Stimulated activated effector memory CD8-positive, alpha-beta T cell treated with anti-CD3 and anti-CD28 coated beads, Interleukin-12 subunit alpha, Interleukin-12 subunit beta, amount 100 ng/mL, for 72 hours (primary cell): ENCODE measurements around the gene EDEM1.
"Not testable (repeated sequence)": the region's sequence is repeated elsewhere in the genome, so short reads cannot be mapped to it uniquely, and the experiment has no call there.

Source experiments
- ATAC-seq: fragments of 150-1000 bp; cut with Tn5 transposase; 2 replicates; pipeline ENCODE4 v1.10.0; 2021
- DNase-seq, 2 donors: peaks; one replicate each; pipeline ENCODE4 v3.0.0; 2021 to 2022; ENCODE audit warnings: low spot score in 2 of 2
- H3K27ac Mint-ChIP-seq: one replicate; pipeline ENCODE4 v1.8.0; 2022; ENCODE audit warnings: mild to moderate bottlenecking, mixed read lengths
- H3K36me3 Mint-ChIP-seq: one replicate; pipeline ENCODE4 v1.8.0; 2022; ENCODE audit warnings: mild to moderate bottlenecking, mixed read lengths
- H3K4me1 Mint-ChIP-seq: one replicate; pipeline ENCODE4 v1.8.0; 2022; ENCODE audit warnings: mixed read lengths
- H3K4me3 Mint-ChIP-seq: one replicate; pipeline ENCODE4 v1.8.0; 2022; ENCODE audit warnings: mild to moderate bottlenecking, mixed read lengths
- H3K9me3 Mint-ChIP-seq: one replicate; pipeline ENCODE4 v1.8.0; 2022; ENCODE audit warnings: mixed read lengths

Gene EDEM1

DNA sequence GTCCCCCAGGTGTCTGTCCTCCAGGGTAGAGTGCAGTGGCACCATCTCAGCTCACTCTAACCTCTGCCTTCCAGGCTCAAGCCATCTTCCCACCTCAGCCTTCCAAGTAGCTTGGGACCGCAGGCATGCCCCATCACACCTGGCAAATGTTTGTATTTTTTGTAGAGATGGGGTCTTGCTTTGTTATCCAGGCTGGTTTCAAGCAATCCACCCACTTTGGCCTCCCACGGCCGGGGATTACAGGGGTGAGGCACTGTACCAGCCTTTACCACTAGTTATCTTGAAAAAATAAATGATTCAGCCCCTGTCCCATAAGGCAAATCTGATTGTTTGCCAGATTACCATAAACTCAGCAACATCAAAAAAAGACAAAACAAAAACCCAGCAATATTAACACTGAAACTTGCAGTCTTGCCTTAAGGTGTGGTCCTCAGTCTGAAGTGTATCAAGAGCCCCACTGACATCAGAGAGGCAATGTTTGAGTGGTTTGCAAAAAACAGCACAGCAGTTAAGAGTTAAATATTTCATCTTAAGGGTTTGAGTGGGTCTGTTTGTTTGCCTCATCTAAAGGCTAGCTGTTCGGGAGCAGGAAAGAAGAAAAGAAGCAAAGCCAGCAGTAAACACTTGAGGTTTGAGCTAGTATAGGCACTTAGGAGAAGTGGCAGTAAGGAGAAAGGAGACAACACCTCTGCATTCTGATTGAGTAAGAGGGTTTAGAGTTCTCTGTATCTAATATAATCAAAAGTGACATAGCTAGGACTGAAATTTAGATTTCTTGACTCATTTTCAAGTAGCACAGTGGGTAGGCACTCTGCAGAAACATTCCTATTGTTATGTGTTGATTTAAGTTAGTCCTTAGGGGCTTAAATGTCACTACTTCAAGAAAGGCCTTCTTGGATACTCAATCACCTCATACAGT, 26.3 kb upstream of the EDEM1 start:
- H3K4me3 Mint-ChIP-seq = peak overlapping the region; percentile 30
- H3K4me1 Mint-ChIP-seq = peaks cover 63% of the 10 kb centered on the region
- H3K36me3 Mint-ChIP-seq = no peaks in the 10 kb centered on the region
- ATAC-seq (peak; percentile 68), DNase-seq (no peak)
- no peaks in the 10 kb centered on the region for H3K9me3 Mint-ChIP-seq
- H3K27ac Mint-ChIP-seq = peak overlapping the region; percentile 78

GRCh38 chr3:5162102-5162501, 25.4 kb upstream of the EDEM1 start:
- no peak overlapping the region for H3K4me3 Mint-ChIP-seq
- DNase-seq (no peak), ATAC-seq (peak; percentile 52)
- no peaks in the 10 kb centered on the region for H3K36me3 Mint-ChIP-seq
- H3K4me1 Mint-ChIP-seq = peaks cover 67% of the 10 kb centered on the region
- H3K27ac Mint-ChIP-seq = peak overlapping the region; percentile 78
- H3K9me3 Mint-ChIP-seq = no peaks in the 10 kb centered on the region

GRCh38 chr3:5165698-5166097, 21.8 kb upstream of the EDEM1 start:
- no peak overlapping the region for H3K4me3 Mint-ChIP-seq
- no peaks in the 10 kb centered on the region for H3K9me3 Mint-ChIP-seq
- peaks cover 59% of the 10 kb centered on the region for H3K4me1 Mint-ChIP-seq
- H3K27ac Mint-ChIP-seq = peak overlapping the region; percentile 63
- ATAC-seq (no peak), DNase-seq (no peak)
- H3K36me3 Mint-ChIP-seq = peaks cover 7% of the 10 kb centered on the region

- no peak for DNase-seq
- H3K36me3 Mint-ChIP-seq = peaks cover 19% of the 10 kb centered on the region
- ATAC-seq = no peak
- no peak overlapping the region for H3K4me3 Mint-ChIP-seq
- H3K9me3 Mint-ChIP-seq = no peaks in the 10 kb centered on the region
- peaks cover 48% of the 10 kb centered on the region for H3K4me1 Mint-ChIP-seq
- peak overlapping the region; percentile 29 for H3K27ac Mint-ChIP-seq
These were observed 20.7 kb upstream of the EDEM1 start for GRCh38 chr3:5166846-5167245.

- peaks cover 32% of the 10 kb centered on the region for H3K36me3 Mint-ChIP-seq
- H3K27ac Mint-ChIP-seq = no peak overlapping the region
- no peak for DNase-seq
These were observed 19.4 kb upstream of the EDEM1 start for GRCh38 chr3:5168110-5168509.

GRCh38 chr3:5169807-5170206, 17.7 kb upstream of the EDEM1 start:
- H3K4me3 Mint-ChIP-seq = no peak overlapping the region
- no peaks in the 10 kb centered on the region for H3K9me3 Mint-ChIP-seq
- H3K27ac Mint-ChIP-seq = no peak overlapping the region
- ATAC-seq (no peak), DNase-seq (no peak)
- peaks cover 49% of the 10 kb centered on the region for H3K36me3 Mint-ChIP-seq
- peaks cover 30% of the 10 kb centered on the region for H3K4me1 Mint-ChIP-seq

More at GRCh38 chr3:5168110-5168509, 19.4 kb upstream of the EDEM1 start:
- H3K4me3 Mint-ChIP-seq = no peak overlapping the region
- peaks cover 41% of the 10 kb centered on the region for H3K4me1 Mint-ChIP-seq
- no peaks in the 10 kb centered on the region for H3K9me3 Mint-ChIP-seq
- no peak for ATAC-seq

DNA sequence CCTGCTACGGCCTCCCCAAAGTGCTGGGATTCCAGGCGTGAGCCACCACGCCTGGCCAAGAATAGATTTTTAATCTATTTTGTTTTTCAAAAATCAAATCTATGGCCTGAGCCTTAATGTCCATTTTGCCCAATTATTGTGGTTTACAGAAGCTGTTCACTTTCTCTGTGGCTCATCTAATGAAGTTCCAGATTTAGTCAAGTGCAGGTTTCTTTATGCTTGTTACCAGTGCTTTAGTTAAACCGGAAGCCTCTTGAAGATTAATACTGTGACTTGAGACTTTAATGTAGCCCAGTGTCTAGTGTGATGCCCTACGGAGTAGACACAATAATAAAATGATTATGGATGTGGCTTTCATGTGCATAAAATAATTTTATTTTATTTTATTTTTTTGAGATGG, 16.5 kb upstream of the EDEM1 start:
- Mint-ChIP-seq H3K4me3 (no peak overlapping the region), H3K4me1 (peaks cover 20% of the 10 kb centered on the region), H3K27ac (no peak overlapping the region), H3K9me3 (no peaks in the 10 kb centered on the region), H3K36me3 (peaks cover 60% of the 10 kb centered on the region)
- ATAC-seq = no peak
- no peak for DNase-seq

- Mint-ChIP-seq H3K9me3 (no peaks in the 10 kb centered on the region), H3K4me3 (no peak overlapping the region), H3K36me3 (peaks cover 71% of the 10 kb centered on the region), H3K27ac (no peak overlapping the region), H3K4me1 (peaks cover 14% of the 10 kb centered on the region)
- DNase-seq (no peak), ATAC-seq (no peak)
These were observed 15.5 kb upstream of the EDEM1 start for GRCh38 chr3:5172018-5172417.

DNA sequence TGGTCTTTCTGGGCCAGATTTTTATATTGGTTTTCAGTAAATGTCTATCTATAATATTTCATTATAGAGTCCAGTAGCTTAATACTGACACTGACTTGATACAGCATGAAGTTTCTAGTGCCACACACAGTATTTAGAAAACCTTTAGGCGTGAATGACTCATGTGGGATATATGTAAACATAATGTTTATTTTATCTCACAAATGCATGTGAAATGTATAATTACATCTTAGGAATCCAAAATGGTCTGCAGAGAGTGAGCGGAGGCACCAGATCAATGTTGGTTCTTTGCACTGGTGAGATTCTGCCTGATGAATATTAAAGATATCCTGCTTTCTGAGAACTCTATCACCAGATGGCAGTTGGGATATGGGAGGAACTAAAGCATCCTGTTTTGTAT, 8.5 kb upstream of the EDEM1 start:
- peak overlapping the region; percentile 16 for H3K27ac Mint-ChIP-seq
- not testable (repeated sequence) for H3K4me3 Mint-ChIP-seq, H3K4me1 Mint-ChIP-seq, DNase-seq, H3K9me3 Mint-ChIP-seq, ATAC-seq
- H3K36me3 Mint-ChIP-seq = peaks cover 86% of the 10 kb centered on the region

DNA sequence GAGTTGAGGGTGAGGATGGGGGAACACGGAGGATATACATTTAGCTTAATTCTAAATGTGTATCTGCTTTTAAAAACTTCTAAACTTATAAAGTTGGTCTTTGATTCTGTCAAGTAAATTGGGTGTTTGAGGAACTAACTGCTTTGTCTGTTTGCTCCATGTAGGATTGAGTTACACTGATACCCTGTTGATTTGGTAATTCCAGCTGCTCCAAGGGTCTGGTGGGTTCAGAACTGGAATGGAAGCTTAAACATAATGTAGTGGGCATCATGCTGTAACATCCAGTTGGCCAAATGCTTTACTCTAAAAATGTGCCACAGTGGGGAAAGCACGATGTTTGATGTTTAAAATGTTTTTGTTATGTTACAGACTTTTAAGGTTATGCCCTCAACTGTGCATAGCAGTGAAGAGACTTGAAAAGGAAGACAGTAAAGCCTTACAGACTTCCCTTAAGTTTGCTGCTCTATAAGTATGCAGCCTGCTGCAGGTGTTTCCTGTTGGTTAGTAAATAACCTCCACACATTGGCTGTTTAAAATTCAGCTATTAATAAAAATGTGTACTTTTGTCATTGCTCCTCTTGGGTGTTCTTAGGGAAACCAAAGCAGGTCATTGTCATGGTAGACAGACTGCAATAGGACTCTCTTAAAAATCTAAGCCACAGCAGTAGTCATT, 5.9 kb upstream of the EDEM1 start:
- Mint-ChIP-seq H3K36me3 (peaks cover 69% of the 10 kb centered on the region), H3K9me3 (no peaks in the 10 kb centered on the region), H3K4me3 (no peak overlapping the region), H3K27ac (no peak overlapping the region), H3K4me1 (peaks cover 7% of the 10 kb centered on the region)
- ATAC-seq (no peak), DNase-seq (no peak)

GRCh38 chr3:5183714-5184113, 3.8 kb upstream of the EDEM1 start:
- not testable (repeated sequence) for ATAC-seq, H3K4me3 Mint-ChIP-seq, H3K27ac Mint-ChIP-seq, DNase-seq, H3K9me3 Mint-ChIP-seq
- H3K36me3 Mint-ChIP-seq = peaks cover 65% of the 10 kb centered on the region
- H3K4me1 Mint-ChIP-seq = peaks cover 15% of the 10 kb centered on the region

GRCh38 chr3:5184499-5184898, 3.0 kb upstream of the EDEM1 start:
- H3K4me1 Mint-ChIP-seq = peaks cover 15% of the 10 kb centered on the region
- DNase-seq (no peak), ATAC-seq (no peak)
- peaks cover 65% of the 10 kb centered on the region for H3K36me3 Mint-ChIP-seq
- H3K4me3 Mint-ChIP-seq = no peak overlapping the region
- H3K9me3 Mint-ChIP-seq = no peaks in the 10 kb centered on the region
- no peak overlapping the region for H3K27ac Mint-ChIP-seq

DNA sequence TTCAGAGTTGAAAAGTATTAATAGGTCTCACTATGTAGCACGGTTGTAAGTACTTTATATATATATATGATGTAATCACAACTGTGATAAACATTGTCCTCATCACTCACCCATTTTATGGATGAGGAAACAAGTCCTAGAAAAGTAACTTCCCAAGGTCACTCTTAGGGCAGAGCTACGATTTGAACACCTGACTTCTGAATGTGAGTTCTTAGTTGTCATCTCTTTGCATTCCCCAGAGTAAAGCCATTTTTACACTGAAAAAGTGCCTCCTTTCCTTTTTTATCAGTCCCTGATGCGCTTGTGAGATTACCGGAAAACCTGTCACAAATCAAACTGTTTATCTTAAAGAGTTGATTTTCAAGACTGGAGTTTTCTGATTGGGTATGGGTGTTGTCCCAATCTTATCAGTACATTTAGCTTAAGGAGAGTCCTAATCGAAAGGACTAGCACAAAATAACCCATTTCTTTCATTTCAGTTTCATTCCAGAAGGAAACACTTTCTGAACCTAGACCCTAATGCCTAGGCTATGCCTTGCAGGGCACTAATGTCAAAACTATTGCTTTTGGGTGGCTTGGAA, 2.3 kb upstream of the EDEM1 start:
- ATAC-seq (no peak), DNase-seq (no peak)
- Mint-ChIP-seq H3K36me3 (peaks cover 65% of the 10 kb centered on the region), H3K27ac (no peak overlapping the region), H3K9me3 (no peaks in the 10 kb centered on the region), H3K4me3 (no peak overlapping the region), H3K4me1 (peaks cover 18% of the 10 kb centered on the region)

GRCh38 chr3:5186089-5186857, 1.2 kb upstream of the EDEM1 start:
- DNase-seq (no peak), ATAC-seq (no peak)
- Mint-ChIP-seq H3K27ac (peak overlapping the region; percentile 97), H3K4me3 (peak overlapping the region; percentile 98), H3K36me3 (peaks cover 65% of the 10 kb centered on the region), H3K9me3 (no peaks in the 10 kb centered on the region), H3K4me1 (peaks cover 23% of the 10 kb centered on the region)

DNA sequence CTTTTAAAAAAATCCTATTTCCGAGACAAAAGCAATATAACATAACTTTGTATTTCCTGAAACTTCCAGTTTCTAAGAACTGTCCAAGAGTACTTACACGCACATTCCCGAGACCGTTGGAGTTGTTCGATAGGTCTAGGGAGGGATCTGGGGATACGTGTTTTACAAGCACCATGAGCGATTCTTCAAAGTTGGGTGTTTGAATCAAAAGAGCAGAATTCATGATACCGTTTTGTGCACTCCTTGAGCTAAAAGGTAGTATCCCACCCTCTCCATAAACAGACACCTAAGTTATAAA, 700 bp upstream of the EDEM1 start:
- H3K27ac Mint-ChIP-seq = peak overlapping the region; percentile 97
- peaks cover 28% of the 10 kb centered on the region for H3K4me1 Mint-ChIP-seq
- ATAC-seq (no peak), DNase-seq (no peak)
- peaks cover 70% of the 10 kb centered on the region for H3K36me3 Mint-ChIP-seq
- H3K4me3 Mint-ChIP-seq = peak overlapping the region; percentile 98
- H3K9me3 Mint-ChIP-seq = no peaks in the 10 kb centered on the region
